Jurkat, Clone E6-1 (cell line): ENCODE measurements around the gene TRDN. TPM values are rescaled to one million over a fixed set of nuclear protein-coding genes. Genes with fewer than 3 reads are reported as not detected.

Experiments
- DNase-seq: peaks from one replicate; pipeline ENCODE4 v3.0.0-alpha.2; 2011; ENCODE audit warnings: low read depth, low spot score
- H3K4me3 ChIP-seq: 2 replicates; pipeline ENCODE4 v1.5.1; 2011; ENCODE audit warnings: mild to moderate bottlenecking, low read length, control low read depth, moderate library complexity
- polyA plus RNA-seq: library from polyadenylated mRNA; unstranded; fragments of >200 nt; gene quantifications from one replicate; pipeline ENCODE4 v1.2.1, GENCODE V29; 2012; ENCODE audit warnings: missing spikeins; ENCODE audit not compliant: insufficient read length, insufficient read depth

TRDN gene
- polyA plus RNA-seq = not detected

GRCh38 chr6:123636782-123637181 is at the start of gene TRDN:
Gene TRDN (minus strand): TSS chr6:123636950. CDS start chr6:123636775, 175 bp downstream.
- DNase-seq = no peak
- H3K4me3 ChIP-seq = no peak within 1 kb of the TSS

DNA sequence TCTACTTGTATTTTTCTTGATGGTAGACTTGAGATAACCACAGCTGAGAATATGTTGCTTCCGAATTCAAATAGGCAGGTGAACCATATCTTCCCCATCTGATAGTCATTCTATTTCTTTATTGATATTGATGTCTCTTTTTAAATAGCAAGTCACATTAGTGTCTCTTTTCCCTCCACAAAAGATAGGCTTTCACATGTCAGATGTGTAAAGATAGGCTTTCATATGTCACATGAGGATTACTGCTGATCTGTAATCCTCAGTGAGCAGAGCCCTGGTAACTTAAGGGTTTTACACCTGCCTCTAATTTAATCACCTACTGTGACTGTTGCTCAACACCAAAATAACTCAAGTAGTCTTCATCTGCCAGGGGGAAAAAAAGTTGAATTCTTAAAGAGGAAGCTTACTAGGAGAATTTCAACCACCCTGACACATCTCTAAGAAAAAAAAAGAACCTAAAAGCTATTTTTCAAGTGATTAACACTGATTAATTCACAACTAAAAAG is 45.3 kb upstream of the TRDN start:
- no peak overlapping the region for H3K4me3 ChIP-seq
- no peak for DNase-seq

GRCh38 chr6:123677897-123678296 is 41.1 kb upstream of the TRDN start:
- DNase-seq = no peak
- H3K4me3 ChIP-seq = no peak overlapping the region

DNA sequence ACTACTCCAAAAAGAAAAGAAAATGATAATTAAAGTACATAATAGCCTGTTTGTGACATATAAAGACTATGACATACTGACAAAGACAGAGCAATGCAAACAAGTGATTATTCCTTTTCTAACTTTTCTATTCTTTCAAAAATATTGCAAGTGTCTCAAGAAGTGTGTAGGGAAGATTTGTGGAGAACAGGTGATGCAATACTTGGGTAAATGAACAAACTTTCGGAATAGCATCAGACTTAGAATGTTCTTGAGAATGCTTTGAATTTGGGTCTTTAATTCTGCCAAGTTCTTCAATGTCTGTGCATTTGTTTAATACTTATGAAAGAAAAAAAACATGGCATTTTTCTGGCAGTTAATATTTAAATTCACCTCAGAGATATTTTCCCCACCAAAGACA is 40.0 kb upstream of the TRDN start:
- no peak for DNase-seq
- H3K4me3 ChIP-seq = no peak overlapping the region

DNA sequence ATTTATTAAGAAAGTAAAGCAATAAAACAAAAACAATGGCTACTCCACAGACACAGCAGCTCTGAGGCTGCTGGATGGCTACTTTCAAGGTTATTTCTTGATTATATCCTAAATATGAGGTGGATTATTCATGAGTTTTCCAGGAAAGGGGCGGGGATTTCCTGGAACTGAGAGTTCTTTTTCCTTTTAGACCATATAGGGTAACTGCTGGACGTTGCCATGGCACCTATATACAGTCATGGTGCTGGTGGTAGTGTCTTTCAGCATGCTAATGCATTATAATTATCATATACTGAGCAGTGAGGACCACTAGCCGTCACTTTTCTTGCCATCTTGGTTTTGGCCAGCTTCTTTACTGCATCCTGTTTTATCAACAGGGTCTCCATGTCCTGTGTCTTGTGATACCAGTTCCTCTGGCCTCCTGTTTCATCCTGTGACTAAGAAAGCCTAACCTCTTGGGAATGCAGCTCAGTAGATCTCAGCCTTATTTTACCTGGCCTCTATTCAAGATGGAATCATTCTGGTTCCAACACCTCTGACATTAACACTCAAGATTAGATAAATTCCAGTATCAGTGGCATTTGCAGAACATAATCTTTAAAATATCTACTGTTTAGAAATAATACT is 32.3 kb upstream of the TRDN start:
- no peak overlapping the region for H3K4me3 ChIP-seq
- no peak for DNase-seq

GRCh38 chr6:123668063-123668462 is 31.3 kb upstream of the TRDN start:
- DNase-seq = no peak
- no peak overlapping the region for H3K4me3 ChIP-seq

- H3K4me3 ChIP-seq = no peak overlapping the region
- DNase-seq = no peak
Measured at GRCh38 chr6:123663436-123663835, 26.7 kb upstream of the TRDN start.

DNA sequence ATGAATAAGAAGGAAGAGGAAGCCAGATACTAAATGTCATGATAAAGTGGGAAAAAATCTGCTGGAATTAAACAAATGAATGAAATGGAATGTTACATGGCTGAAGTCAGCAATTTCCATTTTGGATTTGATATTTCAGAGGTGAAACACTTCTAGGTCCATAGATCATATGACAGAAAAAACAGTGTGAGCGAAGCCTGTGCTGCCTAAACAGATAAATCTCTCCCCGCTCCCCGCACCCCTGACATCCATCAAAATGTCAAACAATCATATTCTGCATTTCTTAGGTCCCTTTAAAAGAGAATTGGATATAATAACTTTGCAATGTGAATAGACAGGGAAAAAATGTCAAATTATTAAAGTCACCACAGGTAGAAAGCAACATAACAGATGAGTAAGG is 26.0 kb upstream of the TRDN start:
- no peak for DNase-seq
- H3K4me3 ChIP-seq = no peak overlapping the region

DNA sequence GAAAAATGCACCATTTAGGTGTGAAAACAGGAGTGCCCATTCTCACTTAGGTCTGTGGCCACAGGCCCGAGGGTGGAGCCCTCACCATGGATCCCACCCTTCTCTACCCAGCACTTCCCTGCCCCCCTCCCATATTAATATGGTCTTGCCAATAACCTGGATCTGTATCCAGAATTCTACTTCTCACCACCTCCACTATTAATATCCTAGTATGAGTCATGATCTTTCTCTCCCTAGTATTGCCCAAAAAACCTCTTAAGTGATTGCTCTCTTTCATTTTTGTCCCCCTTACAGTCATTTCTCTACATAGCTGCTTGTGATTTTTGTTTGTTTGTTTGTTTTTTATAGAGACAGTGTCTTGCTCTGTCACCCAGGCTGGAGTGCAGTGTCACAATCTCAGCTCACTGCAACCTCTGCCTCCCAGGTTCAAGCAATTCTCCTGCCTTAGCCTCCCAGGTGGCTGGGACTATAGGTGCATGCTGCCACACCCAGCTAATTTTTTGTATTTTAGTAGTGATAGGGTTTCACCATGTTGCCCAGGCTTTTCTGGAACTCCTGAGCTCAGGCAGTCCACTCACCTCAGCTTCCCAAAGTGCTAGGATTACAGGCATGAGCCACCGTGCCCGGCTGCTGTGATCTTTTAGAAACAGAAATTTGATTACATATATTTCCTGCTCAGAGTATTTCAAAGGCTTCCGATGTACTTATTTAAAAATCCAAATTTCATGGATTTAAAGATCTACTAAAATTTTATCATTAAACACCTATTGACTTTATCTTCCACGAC is 24.5 kb upstream of the TRDN start:
- H3K4me3 ChIP-seq = no peak overlapping the region
- no peak for DNase-seq

- no peak for DNase-seq
- no peak overlapping the region for H3K4me3 ChIP-seq
Measured at GRCh38 chr6:123659960-123660748, 23.4 kb upstream of the TRDN start.

DNA sequence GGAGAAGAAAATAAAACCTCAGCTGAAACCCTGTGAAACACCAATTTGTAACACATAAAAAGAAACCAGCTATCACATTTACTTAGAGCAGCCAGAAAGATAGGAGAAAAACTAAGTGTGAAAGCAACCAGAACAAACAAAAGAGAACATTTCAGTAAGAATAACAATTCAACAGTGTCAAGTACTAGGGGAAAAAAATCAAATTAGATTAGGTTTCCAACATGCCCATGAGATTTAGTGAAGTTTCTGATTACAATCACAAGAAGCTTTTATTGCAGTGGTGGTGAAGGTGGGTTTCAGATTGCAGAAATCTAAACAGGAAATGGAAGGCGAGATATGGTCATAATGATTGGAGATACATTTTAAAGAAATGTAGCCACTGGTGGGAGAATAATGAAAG is 22.1 kb upstream of the TRDN start:
- no peak overlapping the region for H3K4me3 ChIP-seq
- DNase-seq = no peak

DNA sequence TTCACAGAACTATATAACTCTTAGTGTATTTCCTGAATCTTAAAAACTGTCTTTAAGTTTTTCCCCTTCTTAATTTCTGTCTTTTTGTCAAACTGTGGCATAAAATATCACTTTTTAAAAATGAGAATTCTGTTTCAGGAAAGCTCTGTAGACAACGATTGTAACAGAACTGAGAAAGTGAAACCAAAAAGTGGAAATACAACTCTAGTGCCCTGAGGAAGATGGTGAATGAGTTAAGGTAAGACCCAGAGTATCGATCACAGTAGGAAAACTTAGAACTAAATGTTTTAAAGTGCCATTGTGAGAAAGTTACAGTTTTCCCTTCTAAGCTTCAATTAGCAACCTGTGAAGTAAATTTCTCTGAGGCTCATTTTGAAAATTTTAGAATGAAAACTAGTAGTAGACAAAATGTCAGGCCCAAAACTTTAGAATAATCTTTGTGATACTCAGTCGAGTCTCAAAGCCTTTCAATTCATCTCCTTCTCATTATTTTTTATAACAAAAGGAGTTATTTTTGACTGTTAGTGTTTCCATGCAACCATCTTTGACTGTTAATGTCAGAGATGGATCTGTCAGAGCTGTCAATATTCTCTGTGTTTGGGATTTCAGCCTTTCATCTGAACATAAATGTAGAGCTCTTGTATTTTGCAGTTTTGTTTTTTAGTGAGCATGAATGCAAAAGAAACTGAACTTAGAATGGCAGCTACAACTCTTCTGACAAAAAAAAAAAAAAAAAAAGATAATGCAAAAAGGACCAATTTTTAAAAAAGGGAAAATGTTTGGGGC is 19.0 kb upstream of the TRDN start:
- no peak for DNase-seq
- no peak overlapping the region for H3K4me3 ChIP-seq

- no peak for DNase-seq
- H3K4me3 ChIP-seq = no peak overlapping the region
Measured at GRCh38 chr6:123648723-123649122, 12.0 kb upstream of the TRDN start.

DNA sequence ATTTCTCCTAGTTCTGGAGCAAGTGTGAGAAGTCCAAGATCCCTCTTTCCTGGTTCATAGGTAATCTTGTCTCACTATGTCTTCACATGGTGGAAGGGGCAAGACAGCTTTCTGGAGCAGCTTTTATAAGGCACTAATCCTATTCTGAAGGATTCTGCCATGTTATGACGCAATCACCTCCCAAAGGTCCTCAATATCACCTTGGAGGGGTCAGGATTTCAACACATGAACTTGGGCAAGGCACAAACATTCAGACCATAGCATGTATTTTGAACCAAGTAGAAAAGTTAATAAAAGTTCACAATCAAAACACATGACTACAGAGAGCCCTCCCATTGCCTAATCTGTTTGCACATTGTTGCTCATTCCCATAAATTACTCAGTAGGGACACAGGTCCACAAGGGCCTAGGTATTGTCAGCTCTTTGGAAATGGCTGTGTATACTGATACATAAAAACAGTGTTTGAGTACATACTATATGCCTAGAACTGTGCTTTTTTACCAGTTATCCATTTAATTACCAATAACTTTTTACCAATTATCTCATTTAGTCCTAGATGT is 11.3 kb upstream of the TRDN start:
- H3K4me3 ChIP-seq = no peak overlapping the region
- DNase-seq = no peak

- H3K4me3 ChIP-seq = no peak overlapping the region
- DNase-seq = no peak
Measured at GRCh38 chr6:123641497-123641896, 4.7 kb upstream of the TRDN start.

DNA sequence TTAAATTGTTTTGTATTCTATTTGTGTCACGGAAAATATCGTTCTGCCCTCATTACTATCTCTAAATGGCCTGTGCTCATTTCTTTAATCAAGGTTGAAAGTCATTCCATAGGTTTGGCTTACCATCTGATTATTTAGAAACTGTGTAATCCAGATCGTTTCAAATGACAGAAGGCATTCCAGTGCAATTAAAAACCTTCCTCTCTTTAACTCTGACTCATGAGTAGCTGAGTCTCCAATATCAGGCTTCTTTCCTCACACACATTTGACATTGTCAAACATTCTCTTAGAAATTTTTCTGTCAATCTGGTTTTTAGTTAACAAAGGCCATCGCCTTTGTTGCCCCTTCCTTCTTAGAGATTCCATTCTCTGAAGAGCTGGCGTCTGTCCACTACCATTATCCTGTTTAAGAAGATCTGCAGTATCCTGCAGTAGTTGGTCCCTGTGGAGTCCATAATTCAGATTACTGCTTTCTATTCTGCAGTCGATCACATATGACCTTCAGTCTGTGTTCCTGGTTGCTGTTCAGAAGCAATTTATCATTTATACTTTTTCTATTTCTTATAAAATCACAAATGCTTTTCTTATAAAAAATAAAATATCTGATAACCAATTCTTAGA is 3.9 kb upstream of the TRDN start:
- DNase-seq = no peak
- H3K4me3 ChIP-seq = no peak overlapping the region

GRCh38 chr6:123638865-123639264 is 2.1 kb upstream of the TRDN start:
- no peak for DNase-seq
- no peak overlapping the region for H3K4me3 ChIP-seq

- H3K4me3 ChIP-seq = no peak overlapping the region
- no peak for DNase-seq
Measured at GRCh38 chr6:123636282-123636681, 468 bp downstream of the TRDN start.
